Endodermal cell (in vitro differentiated cells): Measurements from ENCODE around the gene GPR4. TPM values are rescaled to one million over a fixed set of nuclear protein-coding genes. Genes with fewer than 3 reads are reported as not detected.

Experiments used
- DNase-seq: peaks from one replicate; pipeline ENCODE4 v3.0.0-alpha.2; 2017
- H3K27ac ChIP-seq: 2 replicates; pipeline ENCODE4 v1.5.1; 2013; ENCODE audit warnings: mild to moderate bottlenecking, low read depth, low read length, moderate library complexity
- H3K27me3 ChIP-seq: 2 replicates; pipeline ENCODE4 v1.6.1; 2013; ENCODE audit warnings: mild to moderate bottlenecking, low read length, moderate library complexity; ENCODE audit not compliant: insufficient read depth, control insufficient read depth, poor library complexity, severe bottlenecking
- H3K36me3 ChIP-seq: 2 replicates; pipeline ENCODE4 v1.7.0; 2013; ENCODE audit warnings: mild to moderate bottlenecking, low read length, moderate library complexity; ENCODE audit not compliant: control insufficient read depth, insufficient read depth
- H3K4me1 ChIP-seq: one replicate; pipeline ENCODE4 v1.7.0; 2013; ENCODE audit warnings: low read length; ENCODE audit not compliant: control insufficient read depth, insufficient read depth
- H3K4me3 ChIP-seq: 2 replicates; pipeline ENCODE4 v1.5.1; 2013; ENCODE audit warnings: mild to moderate bottlenecking, low read length, moderate library complexity
- H3K9ac ChIP-seq: 2 replicates; pipeline ENCODE4 v1.6.1; 2013; ENCODE audit warnings: mild to moderate bottlenecking, low read length, moderate library complexity; ENCODE audit not compliant: poor library complexity, severe bottlenecking; ENCODE audit errors: extremely low read depth
- H3K9me3 ChIP-seq: 2 replicates; pipeline ENCODE4 v1.6.1; 2013; ENCODE audit warnings: mild to moderate bottlenecking, low read length, moderate library complexity; ENCODE audit not compliant: control insufficient read depth
- H3K27ac Mint-ChIP-seq: 2 replicates; pipeline ENCODE4 v1.8.0; 2020; ENCODE audit warnings: mixed read lengths
- H3K27me3 Mint-ChIP-seq: 2 replicates; pipeline ENCODE4 v1.8.0; 2021; ENCODE audit warnings: mild to moderate bottlenecking, mixed read lengths; ENCODE audit not compliant: insufficient read depth
- H3K36me3 Mint-ChIP-seq: 2 replicates; pipeline ENCODE4 v1.8.0; 2020; ENCODE audit warnings: low read depth, mixed read lengths
- H3K4me1 Mint-ChIP-seq: 2 replicates; pipeline ENCODE4 v1.8.0; 2020; ENCODE audit warnings: mixed read lengths
- H3K4me3 Mint-ChIP-seq: 2 replicates; pipeline ENCODE4 v1.8.0; 2020; ENCODE audit warnings: mild to moderate bottlenecking, moderate library complexity, mixed read lengths
- H3K9me3 Mint-ChIP-seq: 2 replicates; pipeline ENCODE4 v1.8.0; 2020; ENCODE audit warnings: mild to moderate bottlenecking, mixed read lengths
- CTCF ChIP-seq: fragments of 200-600 bp; sonication (generic); conservative IDR thresholded peaks from 2 replicates; pipeline ENCODE4 v1.5.0; 2021; ENCODE audit warnings: antibody characterized with exemption, mild to moderate bottlenecking
- WGBS, 2 experiments: methylation state at CpG; one replicate each; pipeline versions ENCODE4 v1.1.5 to v1.1.7; 2013; ENCODE audit warnings: missing lambda C conversion rate in 2 of 2, mixed read lengths in 1 of 2; ENCODE audit not compliant: insufficient coverage in 1 of 2, insufficient read length in 1 of 2; 5-methylcytosine and 5-hydroxymethylcytosine counted together
- total RNA-seq, 2 donors: library from RNA; stranded (reverse); fragmentation: NEBNext Ultra II Directional in 1 of 2; extraction: Animal tissue kit (Norgen Biotek cat#: 25700) in 1 of 2; gene quantifications; 2 replicates in 1 of 2; 3 replicates in 1 of 2; pipeline ENCODE4 v1.2.1, GENCODE V29; 2021

GPR4 gene
- total RNA-seq, 2 donors from 2014 or later, result not detected

- H3K4me3 ChIP-seq, result no peak overlapping the region
- no peaks in the 10 kb centered on the region for H3K36me3 Mint-ChIP-seq
- no peak for DNase-seq
- no peak overlapping the region for H3K27ac Mint-ChIP-seq
- H3K27me3 ChIP-seq, result peaks cover 12% of the 10 kb centered on the region
- no peak for TF ChIP-seq CTCF
- no peaks in the 10 kb centered on the region for H3K4me1 ChIP-seq
- no peaks in the 10 kb centered on the region for H3K4me1 Mint-ChIP-seq
- H3K27ac ChIP-seq, result no peak overlapping the region
- H3K9ac ChIP-seq, result no peak overlapping the region
- H3K9me3 ChIP-seq, result no peaks in the 10 kb centered on the region
- H3K27me3 Mint-ChIP-seq, result peaks cover 43% of the 10 kb centered on the region
- H3K9me3 Mint-ChIP-seq, result peaks cover 4% of the 10 kb centered on the region
- H3K36me3 ChIP-seq, result no peaks in the 10 kb centered on the region
- H3K4me3 Mint-ChIP-seq, result no peak overlapping the region
- 69 to 92% methylated on average over 3 to 4 of the region's 4 CpGs for WGBS, 2 experiments
Measured at GRCh38 chr19:45587873-45588272, 14.1 kb downstream of the GPR4 start.

GRCh38 chr19:45585158-45585577 lies 16.8 kb downstream of the GPR4 start:
- H3K4me3 Mint-ChIP-seq, result peak overlapping the region; percentile 89
- H3K27me3 Mint-ChIP-seq, result peaks cover 18% of the 10 kb centered on the region
- H3K4me1 Mint-ChIP-seq, result peaks cover 5% of the 10 kb centered on the region
- Histone ChIP-seq H3K27me3 (no peaks in the 10 kb centered on the region), H3K36me3 (no peaks in the 10 kb centered on the region), H3K27ac (peak overlapping the region; percentile 82), H3K9ac (peak overlapping the region; percentile 67), H3K9me3 (no peaks in the 10 kb centered on the region), H3K4me1 (no peaks in the 10 kb centered on the region), H3K4me3 (peak overlapping the region; percentile 95)
- 51 to 67% methylated on average over 5 to 7 of the region's 7 CpGs for WGBS, 2 experiments
- TF ChIP-seq CTCF, result no peak
- no peaks in the 10 kb centered on the region for H3K9me3 Mint-ChIP-seq
- peaks cover 8% of the 10 kb centered on the region for H3K36me3 Mint-ChIP-seq
- no peak for DNase-seq
- peak overlapping the region; percentile 98 for H3K27ac Mint-ChIP-seq

GRCh38 chr19:45584332-45585157 lies 17.5 kb downstream of the GPR4 start, which contains the start of gene OPA3:
TSS of gene OPA3 (minus strand) at chr19:45584802. CDS start at chr19:45584764, 38 bp downstream.
- H3K27ac Mint-ChIP-seq, result peak within 1 kb of the TSS; percentile 98
- peak; percentile 99 for DNase-seq
- peaks cover 12% of the 10 kb centered on the region for H3K27me3 Mint-ChIP-seq
- peaks cover 5% of the 10 kb centered on the region for H3K4me1 Mint-ChIP-seq
- WGBS, 2 experiments, result 0 to 1% methylated on average over 28 to 63 of the region's 63 CpGs
- H3K9me3 Mint-ChIP-seq, result no peaks in the 10 kb centered on the region
- no peaks in the 10 kb centered on the region for H3K4me1 ChIP-seq
- H3K36me3 Mint-ChIP-seq, result peaks cover 8% of the 10 kb centered on the region
- H3K9me3 ChIP-seq, result no peaks in the 10 kb centered on the region
- H3K9ac ChIP-seq, result peak within 1 kb of the TSS; percentile 67
- H3K27me3 ChIP-seq, result no peaks in the 10 kb centered on the region
- H3K4me3 Mint-ChIP-seq, result peak within 1 kb of the TSS; percentile 89
- H3K4me3 ChIP-seq, result peak within 1 kb of the TSS; percentile 95
- peak; percentile 66 for TF ChIP-seq CTCF
- H3K36me3 ChIP-seq, result no peaks in the 10 kb centered on the region
- peak within 1 kb of the TSS; percentile 84 for H3K27ac ChIP-seq
